Prostate gland (tissue), 2 donors: ENCODE data around the gene CRTC1. TPM values are rescaled to one million over a fixed set of nuclear protein-coding genes. Genes with fewer than 3 reads are reported as not detected.

Experiments used
- DNase-seq: peaks from one replicate; pipeline ENCODE4 v3.0.0-alpha.2; 2019; ENCODE audit warnings: low spot score
- H3K27ac ChIP-seq, 2 donors: fragments of 200-600 bp; sonication (generic); 2 replicates each; pipeline ENCODE4 v1.5.1; 2017 to 2019
- H3K27me3 ChIP-seq: fragments of 200-600 bp; sonication (generic); replicated peaks from 2 replicates; pipeline ENCODE4 v1.5.1; 2019; ENCODE audit not compliant: insufficient read depth
- H3K36me3 ChIP-seq, 2 donors: fragments of 200-600 bp; sonication (generic); 1 replicate in 1 of 2; 2 replicates in 1 of 2; pipeline versions ENCODE4 v1.5.1 to v1.8.1; 2017 to 2019
- H3K4me1 ChIP-seq: fragments of 200-600 bp; sonication (generic); replicated peaks from 2 replicates; pipeline ENCODE4 v1.5.1; 2019
- H3K4me3 ChIP-seq, 2 donors: fragments of 200-600 bp; sonication (generic); 2 replicates each; pipeline ENCODE4 v1.5.1; 2017 to 2019
- H3K9me3 ChIP-seq: fragments of 200-600 bp; sonication (generic); 2 replicates; pipeline ENCODE4 v1.5.1; 2017
- CTCF ChIP-seq, 4 experiments: fragments of 200-600 bp in 2 of 4; fragments of 450-650 bp in 2 of 4; sonication (generic) in 2 of 4; IDR thresholded peaks; 1 replicate in 3 of 4; 2 replicates in 1 of 4; pipeline ENCODE4 v1.5.1; 2016 to 2019; ENCODE audit warnings: antibody characterized with exemption in 4 of 4, mild to moderate bottlenecking in 2 of 4, moderate library complexity in 2 of 4
- POLR2A ChIP-seq: fragments of 450-650 bp; IDR thresholded peaks from one replicate; pipeline ENCODE4 v1.6.1; 2016; ENCODE audit warnings: antibody characterized with exemption, mild to moderate bottlenecking
- POLR2AphosphoS5 ChIP-seq: sonication (generic); formaldehyde crosslinking; IDR thresholded peaks from one replicate; pipeline ENCODE4 v1.6.1; 2017; ENCODE audit warnings: antibody characterized with exemption
- WGBS: methylation state at CpG from one replicate; pipeline ENCODE4 v1.1.5; 2018; 5-methylcytosine and 5-hydroxymethylcytosine counted together
- intact Hi-C: fragments of 100-400 bp; cut with DNase I; formaldehyde crosslinking; loops from one replicate; pipeline ENCODE4 v1.14.2; 2022
- total RNA-seq, 2 donors: library from RNA; depleted of rRNA; stranded (reverse); fragments of >200 nt; gene quantifications; one replicate each; pipeline ENCODE4 v1.1.0, GENCODE V29; 2016

The CRTC1 gene
- total RNA-seq, 2 donors from 2014 or later = 6.7 to 24.4 TPM

GRCh38 chr19:18649371-18650020 lies 34.0 kb upstream of the CRTC1 start:
- WGBS = 17% methylated on average over 23 of the region's 25 CpGs
- DNase-seq = no peak
- no peak for TF ChIP-seq POLR2A
- TF ChIP-seq POLR2AphosphoS5 = no peak
- TF ChIP-seq CTCF (IDR thresholded peaks at IDR 0.05) = no peak
- intact Hi-C loops = no loop called here
- Histone ChIP-seq H3K27ac (peak overlapping the region; percentile 59 to 61), H3K36me3 (no peaks in the 10 kb centered on the region), H3K4me1 (peaks cover 4% of the 10 kb centered on the region), H3K27me3 (no peaks in the 10 kb centered on the region), H3K9me3 (no peaks in the 10 kb centered on the region), H3K4me3 (no peak overlapping the region)

- no peaks in the 10 kb centered on the region for H3K36me3 ChIP-seq
- TF ChIP-seq POLR2A = no peak
- no peak for TF ChIP-seq CTCF (IDR thresholded peaks at IDR 0.05)
- no peak for TF ChIP-seq POLR2AphosphoS5
- H3K4me3 ChIP-seq = no peak overlapping the region
- peaks cover 4% of the 10 kb centered on the region for H3K4me1 ChIP-seq
- H3K27ac ChIP-seq = peak overlapping the region; percentile 59 to 61
- 43% methylated on average over 17 of the region's 17 CpGs for WGBS
- intact Hi-C loops = no loop called here
- no peaks in the 10 kb centered on the region for H3K9me3 ChIP-seq
- no peak for DNase-seq
- no peaks in the 10 kb centered on the region for H3K27me3 ChIP-seq
These were observed 33.5 kb upstream of the CRTC1 start for GRCh38 chr19:18650021-18650390.

GRCh38 chr19:18650468-18651041 lies 32.9 kb upstream of the CRTC1 start:
- Histone ChIP-seq H3K9me3 (no peaks in the 10 kb centered on the region), H3K27me3 (no peaks in the 10 kb centered on the region), H3K27ac (peak overlapping the region; percentile 59 to 61), H3K4me1 (peaks cover 4% of the 10 kb centered on the region), H3K4me3 (no peak overlapping the region), H3K36me3 (no peaks in the 10 kb centered on the region)
- intact Hi-C loops = no loop called here
- DNase-seq = no peak
- TF ChIP-seq POLR2A = no peak
- TF ChIP-seq CTCF (IDR thresholded peaks at IDR 0.05) = no peak
- 67% methylated on average over 32 of the region's 34 CpGs for WGBS

GRCh38 chr19:18651300-18651699 lies 32.2 kb upstream of the CRTC1 start:
- no peak for TF ChIP-seq POLR2A
- TF ChIP-seq CTCF (IDR thresholded peaks at IDR 0.05) = no peak
- TF ChIP-seq POLR2AphosphoS5 = no peak
- Histone ChIP-seq H3K4me1 (peaks cover 4% of the 10 kb centered on the region), H3K4me3 (no peak overlapping the region), H3K9me3 (no peaks in the 10 kb centered on the region), H3K27ac (peak overlapping the region; percentile 59 to 61), H3K27me3 (no peaks in the 10 kb centered on the region), H3K36me3 (no peaks in the 10 kb centered on the region)
- WGBS = 71% methylated on average over 1 of the region's 1 CpG
- no peak for DNase-seq
- intact Hi-C loops = no loop called here

- H3K4me3 ChIP-seq = no peak overlapping the region
- no peaks in the 10 kb centered on the region for H3K27me3 ChIP-seq
- no peaks in the 10 kb centered on the region for H3K9me3 ChIP-seq
- WGBS = 54% methylated on average over 6 of the region's 6 CpGs
- peaks cover 4% of the 10 kb centered on the region for H3K4me1 ChIP-seq
- intact Hi-C loops = no loop called here
- H3K27ac ChIP-seq = peak overlapping the region; percentile 59 to 61
- H3K36me3 ChIP-seq = no peaks in the 10 kb centered on the region
- TF ChIP-seq POLR2AphosphoS5 (no peak), POLR2A (no peak), CTCF (IDR thresholded peaks at IDR 0.05) (no peak)
- no peak for DNase-seq
These were observed 31.7 kb upstream of the CRTC1 start for GRCh38 chr19:18651733-18652132.
